ENCODE results near the gene FSTL4. TPM values are rescaled to one million over a fixed set of nuclear protein-coding genes. Genes with fewer than 3 reads are reported as not detected.
"Not testable (repeated sequence)": the region's sequence is repeated elsewhere in the genome, so short reads cannot be mapped to it uniquely, and the experiment has no call there.

FSTL4 gene
- total and polyA plus RNA-seq, 12 donors: 0.48 to 5.2 (median 2.3) TPM

GRCh38 chr5:133220851-133221674 is 391.3 kb downstream of the FSTL4 start:
- Histone ChIP-seq H3K27me3 (no peaks in the 10 kb centered on the region), H3K36me3 (replicated peaks in 1 of 2) (no peaks in the 10 kb centered on the region), H3K9me3 (replicated peaks in 1 of 3) (no peaks in the 10 kb centered on the region), H3K4me1 (replicated peaks in 1 of 2) (no peaks in the 10 kb centered on the region), H3K27ac (no peak overlapping the region), H3K4me3 (no peak overlapping the region)
- no peak for TF ChIP-seq POLR2A (IDR thresholded peaks at IDR 0.05)
- no peak for TF ChIP-seq CTCF (IDR thresholded peaks at IDR 0.05)
- DNase-seq: peak in 1 of 7 donors; percentile 15
- intact Hi-C loops (cut with DNase I): no loop called here
- WGBS, 4 donors: 69 to 83% (median 77%) methylated on average over 6 to 12 of the region's 12 CpGs

- WGBS, 4 donors: 80 to 91% (median 84%) methylated on average over 4 of the region's 4 CpGs
- intact Hi-C loops (cut with DNase I): no loop called here
- Histone ChIP-seq H3K9me3 (replicated peaks in 1 of 3) (no peaks in the 10 kb centered on the region), H3K4me1 (replicated peaks in 1 of 2) (no peaks in the 10 kb centered on the region), H3K27ac (no peak overlapping the region), H3K4me3 (no peak overlapping the region), H3K27me3 (no peaks in the 10 kb centered on the region), H3K36me3 (replicated peaks in 1 of 2) (no peaks in the 10 kb centered on the region)
- no peak for TF ChIP-seq POLR2A (IDR thresholded peaks at IDR 0.05)
- no peak for TF ChIP-seq CTCF (IDR thresholded peaks at IDR 0.05)
- peak in 1 of 7 donors; percentile 9 for DNase-seq
Observed at GRCh38 chr5:133219296-133219695, 393.0 kb downstream of the FSTL4 start.

- H3K4me1 ChIP-seq (replicated peaks in 1 of 2); H3K36me3 ChIP-seq (replicated peaks in 1 of 2); intact Hi-C loops (cut with DNase I); H3K4me3 ChIP-seq; H3K9me3 ChIP-seq (replicated peaks in 1 of 3); H3K27ac ChIP-seq; H3K27me3 ChIP-seq: not testable (repeated sequence)
- WGBS, 4 donors: 90 to 97% (median 94%) methylated on average over 7 of the region's 7 CpGs
- peak in 1 of 7 donors; percentile 2 for DNase-seq
Observed at GRCh38 chr5:133216138-133216537, 396.2 kb downstream of the FSTL4 start.

GRCh38 chr5:133214153-133214820 is 398.1 kb downstream of the FSTL4 start:
- Histone ChIP-seq H3K27me3 (no peaks in the 10 kb centered on the region), H3K36me3 (replicated peaks in 1 of 2) (no peaks in the 10 kb centered on the region), H3K27ac (no peak overlapping the region), H3K4me1 (replicated peaks in 1 of 2) (no peaks in the 10 kb centered on the region), H3K9me3 (replicated peaks in 1 of 3) (no peaks in the 10 kb centered on the region), H3K4me3 (no peak overlapping the region)
- TF ChIP-seq POLR2A (IDR thresholded peaks at IDR 0.05) (no peak), CTCF (IDR thresholded peaks at IDR 0.05) (no peak)
- no peak for DNase-seq
- 47 to 69% (median 54%) methylated on average over 2 of the region's 2 CpGs for WGBS, 4 donors
- intact Hi-C loops (cut with DNase I): no loop called here
